Fibroblast of skin of left quadriceps (primary cell): ENCODE data around the gene MECP2.

ENCODE experiments used
- DNase-seq, 2 experiments: peaks; one replicate each; pipeline ENCODE4 v3.0.0-alpha.2; 2013; ENCODE audit warnings: low read depth in 2 of 2

MECP2 gene

GRCh38 chrX:154033848-154034247 is 63.7 kb downstream of the MECP2 start:
- no peak for DNase-seq

DNA sequence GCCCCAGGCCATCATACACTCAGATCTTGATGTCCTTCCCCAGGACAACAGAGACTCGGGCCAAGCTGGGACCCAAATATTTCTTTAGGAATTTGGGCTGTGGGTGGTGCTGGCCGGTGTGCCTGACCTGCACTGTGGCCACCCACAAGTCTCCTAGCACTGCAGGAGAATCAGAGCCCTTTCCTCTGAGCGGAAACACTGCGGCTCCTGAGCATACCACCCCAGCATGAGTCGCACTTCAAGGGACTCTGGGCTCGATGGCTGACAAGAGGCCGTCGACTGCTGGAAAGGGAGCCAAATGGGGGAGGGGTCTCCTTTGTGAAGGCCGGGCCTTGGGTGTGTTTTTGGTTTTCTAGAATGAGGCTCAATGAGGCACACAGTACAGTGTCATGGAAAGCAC is 64.9 kb downstream of the MECP2 start:
- no peak for DNase-seq

DNA sequence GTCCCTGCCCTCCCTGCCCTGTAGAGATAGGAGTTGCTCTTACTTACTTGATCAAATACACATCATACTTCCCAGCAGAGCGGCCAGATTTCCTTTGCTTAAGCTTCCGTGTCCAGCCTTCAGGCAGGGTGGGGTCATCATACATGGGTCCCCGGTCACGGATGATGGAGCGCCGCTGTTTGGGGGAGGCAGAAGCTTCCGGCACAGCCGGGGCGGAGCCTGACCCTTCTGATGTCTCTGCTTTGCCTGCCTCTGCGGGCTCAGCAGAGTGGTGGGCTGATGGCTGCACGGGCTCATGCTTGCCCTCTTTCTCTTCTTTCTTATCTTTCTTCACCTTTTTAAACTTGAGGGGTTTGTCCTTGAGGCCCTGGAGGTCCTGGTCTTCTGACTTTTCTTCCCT is 65.4 kb downstream of the MECP2 start:
- DNase-seq, result no peak

DNA sequence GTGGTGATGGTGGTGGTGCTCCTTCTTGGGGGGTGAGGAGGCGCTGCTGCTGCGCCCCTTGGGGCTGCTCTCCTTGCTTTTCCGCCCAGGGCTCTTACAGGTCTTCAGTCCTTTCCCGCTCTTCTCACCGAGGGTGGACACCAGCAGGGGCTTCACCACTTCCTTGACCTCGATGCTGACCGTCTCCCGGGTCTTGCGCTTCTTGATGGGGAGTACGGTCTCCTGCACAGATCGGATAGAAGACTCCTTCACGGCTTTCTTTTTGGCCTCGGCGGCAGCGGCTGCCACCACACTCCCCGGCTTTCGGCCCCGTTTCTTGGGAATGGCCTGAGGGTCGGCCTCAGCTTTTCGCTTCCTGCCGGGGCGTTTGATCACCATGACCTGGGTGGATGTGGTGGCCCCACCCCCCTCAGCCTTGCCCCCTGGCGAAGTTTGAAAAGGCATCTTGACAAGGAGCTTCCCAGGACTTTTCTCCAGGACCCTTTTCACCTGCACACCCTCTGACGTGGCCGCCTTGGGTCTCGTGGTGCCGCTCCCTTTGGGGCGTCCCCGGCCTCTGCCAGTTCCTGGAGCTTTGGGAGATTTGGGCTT is 66.7 kb downstream of the MECP2 start:
- DNase-seq, result no peak

GRCh38 chrX:154030266-154030665 is 67.3 kb downstream of the MECP2 start:
- no peak for DNase-seq

- no peak for DNase-seq
These were observed 68.1 kb downstream of the MECP2 start for GRCh38 chrX:154029439-154029838.

GRCh38 chrX:154028502-154029184 is 68.9 kb downstream of the MECP2 start:
- no peak for DNase-seq

DNA sequence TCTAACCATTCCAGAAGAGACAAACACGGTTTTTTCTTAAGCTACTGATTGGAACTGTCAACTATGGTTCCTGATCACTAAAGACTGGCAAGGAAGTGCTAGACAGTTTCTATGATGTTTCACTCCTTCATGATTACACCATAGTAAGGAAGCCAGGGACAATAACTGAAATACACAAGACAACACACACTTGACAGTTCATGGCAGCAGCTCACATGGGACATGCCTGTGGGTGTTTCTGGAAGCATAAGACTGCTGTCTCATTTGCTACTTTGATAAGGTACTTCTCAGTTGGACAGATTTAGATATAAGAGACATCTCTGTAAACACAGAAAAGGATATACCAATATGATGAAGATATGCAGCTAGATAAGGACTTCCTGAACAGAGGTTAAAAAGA is 69.5 kb downstream of the MECP2 start:
- no peak for DNase-seq

DNA sequence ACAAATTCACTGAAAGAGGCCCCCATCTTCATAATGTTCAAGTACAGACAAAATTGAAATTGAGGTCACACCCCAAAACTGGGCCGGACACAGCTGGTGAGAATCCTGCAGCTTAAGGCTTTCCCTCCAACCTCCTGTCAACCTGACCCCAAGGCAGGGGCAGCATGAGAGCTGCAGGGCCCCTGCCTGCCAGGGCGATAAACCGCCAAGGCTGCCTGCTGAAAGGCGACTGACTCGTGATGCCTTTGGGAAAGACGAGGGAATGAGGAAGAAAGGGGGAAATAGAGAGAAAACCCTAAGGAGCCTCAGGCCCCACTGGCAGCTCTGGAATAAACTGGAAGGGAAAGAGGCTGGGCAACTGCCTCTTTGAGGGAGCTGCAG is 70.5 kb downstream of the MECP2 start:
- no peak for DNase-seq

DNA sequence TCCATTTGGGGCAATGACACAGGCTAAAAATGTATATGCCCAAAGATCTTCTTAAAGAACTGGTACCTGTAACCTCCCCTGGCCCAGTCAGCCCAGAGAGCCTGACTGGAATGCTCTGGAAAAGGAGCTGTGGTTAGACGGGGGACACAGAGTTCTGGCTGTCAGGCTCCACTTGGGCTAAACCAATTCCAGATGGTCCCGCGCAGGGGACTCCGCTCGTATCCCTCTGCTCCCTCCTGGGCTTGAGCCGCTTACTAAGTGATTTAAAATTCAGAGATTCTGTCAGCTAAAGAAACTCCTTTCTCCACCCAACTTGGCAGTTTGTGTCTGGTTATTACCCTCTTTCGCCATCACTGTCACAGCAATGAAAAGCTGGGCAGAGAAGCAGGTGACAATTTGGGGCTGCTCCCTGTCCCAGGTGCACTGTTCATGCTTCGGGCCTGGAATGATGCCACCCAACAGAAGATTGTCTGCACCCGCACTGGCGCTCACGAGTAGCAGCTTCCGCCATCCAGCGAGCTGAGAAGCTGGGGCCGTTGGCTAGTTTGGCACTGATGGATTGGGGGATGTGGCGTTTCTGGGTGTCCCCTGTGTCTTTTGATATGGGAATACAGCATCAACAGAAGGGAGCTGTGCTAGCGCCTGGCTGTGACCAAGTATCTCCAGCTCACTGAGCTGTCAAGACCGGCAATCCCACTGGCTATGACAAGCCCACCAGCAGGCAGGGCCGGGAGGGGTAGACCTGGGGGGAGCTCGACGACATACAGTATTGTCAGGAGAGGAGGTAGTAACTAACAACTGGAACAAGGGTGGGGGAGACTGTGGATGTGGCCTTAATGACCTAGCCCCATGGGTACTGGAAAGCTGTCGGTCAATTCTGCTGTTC is 71.1 kb downstream of the MECP2 start:
- DNase-seq, result no peak

DNA sequence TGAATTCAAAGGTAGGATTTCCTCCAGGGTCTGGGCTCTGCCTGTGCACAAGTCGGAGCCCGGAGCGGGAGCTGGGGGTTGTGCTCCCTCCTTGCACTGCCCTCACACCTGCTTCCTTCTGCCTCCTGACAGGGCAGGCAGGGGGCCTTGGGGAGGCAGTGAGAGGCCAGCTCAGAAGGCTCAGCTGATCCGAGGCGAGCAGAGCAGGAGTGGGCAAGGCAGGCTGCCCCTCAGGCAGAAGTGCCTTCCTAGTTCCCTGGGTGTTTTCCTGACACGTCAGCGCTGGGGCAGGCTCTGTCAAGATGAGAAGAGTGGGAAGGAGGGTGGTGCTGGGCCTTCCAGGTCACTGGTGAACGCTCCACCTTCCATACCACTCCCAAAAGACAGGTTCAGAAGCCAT is 72.3 kb downstream of the MECP2 start:
- no peak for DNase-seq

- DNase-seq, result no peak
These were observed 73.2 kb downstream of the MECP2 start for GRCh38 chrX:154024271-154024670.

DNA sequence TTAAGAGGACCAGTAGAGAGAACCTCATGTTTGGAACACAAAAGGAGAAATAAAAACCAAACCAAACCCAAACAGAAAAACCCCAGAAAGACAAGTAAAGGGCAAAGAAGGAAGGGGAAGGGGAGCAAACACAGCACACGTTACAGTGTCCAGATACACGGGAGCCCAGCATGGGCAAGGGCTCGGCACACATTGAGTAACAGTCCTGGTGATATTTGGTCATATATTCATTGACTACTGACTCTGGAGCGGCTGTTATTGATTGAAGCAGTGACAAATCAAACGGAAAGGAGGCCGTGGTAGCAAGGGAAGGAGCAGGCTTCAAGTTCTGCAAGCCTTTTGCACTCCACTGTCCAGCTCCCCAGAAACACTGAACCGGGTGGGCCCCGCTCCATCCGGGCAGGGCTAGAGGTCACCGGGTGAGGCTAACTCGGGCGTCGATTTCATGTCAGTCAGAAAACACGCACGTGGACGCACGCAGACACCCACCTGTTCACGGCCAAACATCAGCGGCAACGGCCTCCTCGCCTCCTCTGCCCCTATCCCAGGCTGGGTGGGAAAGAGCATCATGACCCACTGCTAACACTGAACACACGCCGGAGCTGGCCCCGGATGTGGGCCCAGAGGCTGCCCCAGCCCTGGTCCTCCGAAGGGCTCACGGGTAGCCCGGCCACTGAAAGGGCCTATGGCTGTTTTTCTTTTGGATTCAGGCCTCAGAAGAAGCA is 74.1 kb downstream of the MECP2 start:
- DNase-seq, result no peak

DNA sequence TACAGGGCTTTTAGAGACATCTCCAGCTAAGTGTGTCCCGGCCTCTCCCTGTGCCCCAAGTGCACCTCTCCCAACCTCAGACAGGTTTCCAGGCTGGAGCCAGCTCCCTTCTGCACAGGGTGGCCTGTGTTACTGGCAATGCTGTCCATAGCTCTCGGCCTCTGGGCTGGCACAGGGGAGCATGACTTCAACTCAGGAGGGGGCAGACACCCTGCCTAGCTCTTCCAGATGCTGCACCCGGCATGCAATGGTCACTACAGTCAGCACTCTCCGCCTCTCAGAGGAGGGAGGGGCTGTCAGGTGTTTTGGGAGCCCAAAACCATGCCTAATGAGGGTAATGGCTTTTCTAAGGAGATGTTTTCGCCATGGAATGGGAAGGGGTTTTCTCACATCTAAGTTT is 75.4 kb downstream of the MECP2 start:
- no peak for DNase-seq

DNA sequence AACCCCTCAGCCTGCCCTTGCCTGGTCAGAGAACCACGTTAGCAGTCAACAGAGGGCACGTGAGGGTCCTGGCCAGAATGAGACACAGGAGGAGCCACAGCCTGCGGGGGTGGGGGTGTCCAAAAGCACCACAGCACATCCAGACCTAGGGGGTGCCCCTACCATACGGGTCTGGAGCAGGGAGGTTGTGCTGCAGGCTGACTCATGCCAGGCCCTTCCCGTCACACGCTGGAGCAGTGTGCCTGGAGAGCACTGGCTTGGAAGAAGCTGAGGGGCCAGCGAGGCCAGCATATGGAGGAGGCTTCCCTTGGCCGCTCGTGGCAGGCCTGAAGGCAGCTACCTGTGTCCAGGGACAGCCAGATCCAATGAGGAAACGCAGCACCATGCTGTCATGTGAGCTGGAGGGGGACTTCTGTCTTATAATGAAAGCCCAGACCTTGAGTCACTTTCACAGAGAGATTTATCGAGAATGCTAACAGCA is 76.3 kb downstream of the MECP2 start:
- DNase-seq, result no peak

DNA sequence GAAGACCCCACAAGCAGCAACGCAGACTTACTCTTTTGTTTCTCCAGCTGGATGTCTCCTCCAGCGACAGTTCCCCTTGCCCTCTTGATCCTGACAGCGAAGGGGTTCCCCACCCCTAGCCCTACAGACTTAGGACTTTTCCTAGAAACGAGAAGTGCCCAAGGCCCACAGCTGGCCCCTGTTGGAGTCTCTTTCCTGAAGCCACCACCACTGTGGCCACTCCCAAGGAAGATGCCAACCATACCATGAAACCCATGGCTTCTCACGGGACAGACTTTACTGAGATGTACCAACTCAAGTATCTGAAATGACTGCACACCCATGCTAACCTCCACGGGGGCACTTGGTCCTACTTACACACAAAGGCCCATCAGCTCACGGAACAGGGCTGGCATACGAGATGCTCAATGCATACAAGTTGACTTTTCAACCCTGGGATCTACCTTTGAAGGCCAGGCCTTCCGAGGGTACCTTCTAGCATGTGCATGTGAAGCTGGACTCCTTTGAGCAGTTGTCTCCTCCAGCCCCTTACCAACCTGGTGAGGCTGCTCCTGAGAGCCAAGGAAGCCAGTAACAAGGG is 76.9 kb downstream of the MECP2 start:
- no peak for DNase-seq

GRCh38 chrX:154019633-154020528 is 77.6 kb downstream of the MECP2 start, which contains the start of gene IRAK1:
Gene IRAK1, minus strand, starts transcription at chrX:154019902. Its CDS starts 90 bp downstream, at chrX:154019812.
- DNase-seq, result no peak

DNA sequence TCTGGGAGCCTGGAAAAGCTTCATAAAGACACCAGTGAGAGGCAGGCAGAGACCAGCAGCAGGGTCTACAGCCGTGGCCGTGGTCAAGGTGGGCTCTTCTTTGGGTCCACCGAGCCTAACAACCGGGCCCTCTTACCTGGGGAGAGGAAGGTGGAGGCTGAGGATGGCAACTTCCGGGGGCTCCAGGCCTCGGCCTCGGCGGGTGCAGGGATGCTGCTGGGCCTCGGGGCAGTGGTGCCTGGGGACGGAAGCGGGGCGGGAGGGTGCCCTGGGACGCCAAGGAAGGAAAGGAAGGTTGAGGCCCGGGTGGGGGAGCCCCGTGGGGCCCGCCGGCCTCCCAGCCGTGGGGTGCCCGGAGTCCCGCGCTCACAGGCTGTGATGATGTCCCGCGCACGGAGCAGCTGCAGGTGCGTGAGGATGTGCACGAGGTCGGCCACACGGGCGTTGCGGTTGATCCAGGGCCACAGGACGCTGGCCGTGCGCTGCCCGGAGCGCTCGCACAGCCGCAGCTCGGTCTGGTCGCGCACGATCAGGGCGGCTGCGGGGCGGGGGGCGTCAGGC is 78.4 kb downstream of the MECP2 start:
- no peak for DNase-seq

- DNase-seq, result no peak
These were observed 78.9 kb downstream of the MECP2 start for GRCh38 chrX:154018518-154019060.
